ENCODE results near the gene IRGQ.

DNA sequence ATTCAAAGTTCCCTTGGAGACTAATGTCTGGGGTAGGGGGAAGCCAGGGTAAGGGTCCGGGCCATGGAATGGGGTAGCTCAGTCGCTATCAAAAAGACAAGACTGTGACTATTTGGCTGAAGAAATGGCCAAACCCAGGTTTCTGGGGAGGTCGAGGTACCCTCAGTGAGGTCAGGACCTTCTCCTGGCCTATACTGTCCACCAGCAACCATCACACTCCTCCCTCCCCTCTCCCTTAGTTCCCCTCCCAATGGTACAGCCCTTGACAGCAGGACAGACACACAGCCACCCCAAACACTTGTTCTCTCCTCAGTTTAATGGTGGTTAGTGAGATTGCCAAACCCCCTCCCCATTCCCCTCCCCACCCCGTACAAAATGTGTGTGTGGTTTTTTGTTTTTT lies 26.1 kb upstream of the IRGQ start:
- TF ChIP-seq, protein P1, sequence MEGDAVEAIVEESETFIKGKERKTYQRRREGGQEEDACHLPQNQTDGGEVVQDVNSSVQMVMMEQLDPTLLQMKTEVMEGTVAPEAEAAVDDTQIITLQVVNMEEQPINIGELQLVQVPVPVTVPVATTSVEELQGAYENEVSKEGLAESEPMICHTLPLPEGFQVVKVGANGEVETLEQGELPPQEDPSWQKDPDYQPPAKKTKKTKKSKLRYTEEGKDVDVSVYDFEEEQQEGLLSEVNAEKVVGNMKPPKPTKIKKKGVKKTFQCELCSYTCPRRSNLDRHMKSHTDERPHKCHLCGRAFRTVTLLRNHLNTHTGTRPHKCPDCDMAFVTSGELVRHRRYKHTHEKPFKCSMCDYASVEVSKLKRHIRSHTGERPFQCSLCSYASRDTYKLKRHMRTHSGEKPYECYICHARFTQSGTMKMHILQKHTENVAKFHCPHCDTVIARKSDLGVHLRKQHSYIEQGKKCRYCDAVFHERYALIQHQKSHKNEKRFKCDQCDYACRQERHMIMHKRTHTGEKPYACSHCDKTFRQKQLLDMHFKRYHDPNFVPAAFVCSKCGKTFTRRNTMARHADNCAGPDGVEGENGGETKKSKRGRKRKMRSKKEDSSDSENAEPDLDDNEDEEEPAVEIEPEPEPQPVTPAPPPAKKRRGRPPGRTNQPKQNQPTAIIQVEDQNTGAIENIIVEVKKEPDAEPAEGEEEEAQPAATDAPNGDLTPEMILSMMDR (conservative IDR thresholded peaks at IDR 0.05) = no peak
- TF ChIP-seq ZFX (IDR thresholded peaks at IDR 0.05) = no peak
